Activated CD8-positive, alpha-beta memory T cell treated with anti-CD3 and anti-CD28 coated beads for 36 hours (primary cell): ENCODE results near the gene TGFB1I1. TPM values are rescaled to one million over a fixed set of nuclear protein-coding genes. Genes with fewer than 3 reads are reported as not detected.
"Not testable (repeated sequence)": the region's sequence is repeated elsewhere in the genome, so short reads cannot be mapped to it uniquely, and the experiment has no call there.

Source experiments
- CTCF ChIA-PET: fragments of 350-600 bp; sonication (Branson Sonifier 250); formaldehyde crosslinking; loops from one replicate; lab custom pipeline; 2021; ENCODE audit warnings: antibody characterized with exemption; lab: Charles Lee
- POLR2A ChIA-PET: fragments of 350-600 bp; sonication (Branson Sonifier 250); formaldehyde crosslinking; loops from one replicate; lab custom pipeline; 2021; ENCODE audit warnings: antibody characterized with exemption; lab: Charles Lee
- total RNA-seq, 2 experiments: library from RNA; stranded (reverse); gene quantifications; one replicate each; pipeline ENCODE4 v1.2.3, GENCODE V29; 2021

TGFB1I1 gene
- total RNA-seq: under 1 TPM; 0.48 to 0.74 TPM

GRCh38 chr16:31471875-31472708, at the start of gene TGFB1I1:
TGFB1I1 (plus strand) TSS chr16:31472152; CDS start chr16:31472189, 37 bp downstream.
- CTCF ChIA-PET: interaction anchor here (2.8 kb wide), 1 partner anchor 12 kb away, joined by 11 read pairs; no protein-coding TSS in a partner anchor
- POLR2A ChIA-PET: interaction anchor here (0.5 to 0.6 kb wide), 2 partner anchors 17 to 498 kb away, joined by 3 read pairs; no protein-coding TSS in a partner anchor

- POLR2A ChIA-PET: no interaction called here
- CTCF ChIA-PET: no interaction called here
These were observed 48.7 kb upstream of the TGFB1I1 start for GRCh38 chr16:31423241-31423640.

GRCh38 chr16:31423801-31424200, 48.2 kb upstream of the TGFB1I1 start:
- POLR2A ChIA-PET: interaction anchor here (0.5 kb wide), 1 partner anchor 246 kb away, joined by 4 read pairs; no protein-coding TSS in a partner anchor
- CTCF ChIA-PET: no interaction called here

- CTCF ChIA-PET: interaction anchor here (2.4 kb wide), 1 partner anchor 16 kb away, joined by 5 read pairs; no protein-coding TSS in a partner anchor
- POLR2A ChIA-PET: interaction anchor here (0.6 kb wide), 1 partner anchor 230 kb away, joined by 3 read pairs; no protein-coding TSS in a partner anchor
These were observed 44.3 kb upstream of the TGFB1I1 start for GRCh38 chr16:31427441-31428278.

- POLR2A ChIA-PET: no interaction called here
- CTCF ChIA-PET: interaction anchor here (2.4 kb wide), 1 partner anchor 15 kb away, joined by 5 read pairs; no protein-coding TSS in a partner anchor
These were observed 43.7 kb upstream of the TGFB1I1 start, which contains the start of gene COX6A2 for GRCh38 chr16:31428279-31428597. COX6A2 (minus strand) TSS chr16:31428360; CDS start chr16:31428325, 35 bp downstream.

GRCh38 chr16:31428638-31429247, 43.2 kb upstream of the TGFB1I1 start:
- ChIA-PET CTCF (interaction anchor here (1.5 to 2.4 kb wide), 2 partner anchors 8 to 15 kb away, joined by 5 to 6 read pairs; no protein-coding TSS in a partner anchor), POLR2A (no interaction called here)

GRCh38 chr16:31429314-31429713, 42.6 kb upstream of the TGFB1I1 start:
- ChIA-PET CTCF (interaction anchor here (1.5 to 2.4 kb wide), 2 partner anchors 9 to 14 kb away, joined by 5 to 6 read pairs; no protein-coding TSS in a partner anchor), POLR2A (no interaction called here)

- ChIA-PET POLR2A (no interaction called here), CTCF (interaction anchor here (1.5 to 2.4 kb wide), 2 partner anchors 9 to 14 kb away, joined by 5 to 6 read pairs; no protein-coding TSS in a partner anchor)
These were observed 42.2 kb upstream of the TGFB1I1 start for GRCh38 chr16:31429796-31430195.

GRCh38 chr16:31430380-31431052, 41.4 kb upstream of the TGFB1I1 start:
- ChIA-PET CTCF (interaction anchor here (1.1 to 2.4 kb wide), 3 partner anchors 8 to 22 kb away, joined by 3 to 5 read pairs (median 4); no protein-coding TSS in a partner anchor), POLR2A (no interaction called here)

GRCh38 chr16:31435341-31436220, 36.4 kb upstream of the TGFB1I1 start:
- POLR2A ChIA-PET: no interaction called here
- CTCF ChIA-PET: interaction anchor here (1.2 kb wide), 1 partner anchor 53 kb away, joined by 3 read pairs; no protein-coding TSS in a partner anchor

- ChIA-PET CTCF (interaction anchor here (0.9 to 1.2 kb wide), 3 partner anchors 54 to 368 kb away, joined by 3 to 4 read pairs (median 3); no protein-coding TSS in a partner anchor), POLR2A (no interaction called here)
These were observed 35.5 kb upstream of the TGFB1I1 start for GRCh38 chr16:31436221-31437045.

- CTCF ChIA-PET: no interaction called here
- POLR2A ChIA-PET: no interaction called here
These were observed 33.5 kb upstream of the TGFB1I1 start for GRCh38 chr16:31438414-31438813.

- POLR2A ChIA-PET, CTCF ChIA-PET: not testable (repeated sequence)
These were observed 32.9 kb upstream of the TGFB1I1 start for GRCh38 chr16:31439023-31439422.

GRCh38 chr16:31439519-31439918, 32.4 kb upstream of the TGFB1I1 start:
- POLR2A ChIA-PET: no interaction called here
- CTCF ChIA-PET: interaction anchor here (1.1 to 1.6 kb wide), 3 partner anchors 53 to 497 kb away, joined by 4 to 6 read pairs (median 4); partner anchors contain the start of gene HSD3B7

- POLR2A ChIA-PET: interaction anchor here (0.8 kb wide), 1 partner anchor 55 kb away, joined by 3 read pairs; no protein-coding TSS in a partner anchor
- CTCF ChIA-PET: interaction anchor here (0.8 to 1.6 kb wide), 6 partner anchors 30 to 499 kb away, joined by 3 to 6 read pairs (median 4); partner anchors contain the start of gene HSD3B7
These were observed 31.3 kb upstream of the TGFB1I1 start for GRCh38 chr16:31440516-31441184.
